Breast epithelium (tissue), 4 donors: ENCODE measurements around the gene ELMO2. TPM values are rescaled to one million over a fixed set of nuclear protein-coding genes. Genes with fewer than 3 reads are reported as not detected.

Source experiments
- DNase-seq, 2 donors: peaks; one replicate each; pipeline ENCODE4 v3.0.0-alpha.2; 2019; ENCODE audit warnings: low spot score in 2 of 2
- H3K27ac ChIP-seq, 2 donors: fragments of 200-600 bp; sonication (generic) in 1 of 2; one replicate each; pipeline ENCODE4 v1.5.1; 2016 to 2019; ENCODE audit warnings: mild to moderate bottlenecking in 1 of 2
- H3K27me3 ChIP-seq, 2 donors: fragments of 200-600 bp; sonication (generic) in 1 of 2; one replicate each; pipeline versions ENCODE4 v1.5.1 to v1.6.0; 2017 to 2019; ENCODE audit warnings: control low read depth in 1 of 2, mild to moderate bottlenecking in 1 of 2
- H3K36me3 ChIP-seq: fragments of 200-600 bp; one replicate; pipeline ENCODE4 v1.5.1; 2019
- H3K4me1 ChIP-seq, 2 donors: fragments of 200-600 bp; sonication (generic); one replicate each; pipeline ENCODE4 v1.5.1; 2016 to 2019; ENCODE audit warnings: control low read depth in 1 of 2
- H3K4me3 ChIP-seq, 3 donors: fragments of 200-600 bp; sonication (generic); 1 replicate in 2 of 3; 2 replicates in 1 of 3; pipeline ENCODE4 v1.5.1; 2016 to 2019; ENCODE audit warnings: mild to moderate bottlenecking in 3 of 3, moderate library complexity in 2 of 3
- H3K9me3 ChIP-seq, 2 donors: fragments of 200-600 bp; sonication (generic) in 1 of 2; one replicate each; pipeline ENCODE4 v1.5.1; 2016 to 2019; ENCODE audit warnings: control low read depth in 1 of 2
- POLR2A ChIP-seq: fragments of 450-650 bp; IDR thresholded peaks from one replicate; pipeline ENCODE4 v1.6.1; 2016; ENCODE audit warnings: antibody characterized with exemption, mild to moderate bottlenecking, moderate library complexity
- POLR2AphosphoS5 ChIP-seq, 3 donors: sonication (generic); formaldehyde crosslinking; IDR thresholded peaks; one replicate each; pipeline ENCODE4 v1.6.1; 2017; ENCODE audit warnings: antibody characterized with exemption in 3 of 3
- intact Hi-C: fragments of 100-400 bp; cut with DNase I; formaldehyde crosslinking; loops from one replicate; pipeline ENCODE4 v1.15.1; 2023; ENCODE audit warnings: low total_unique reads
- total RNA-seq, 3 donors: library from RNA; depleted of rRNA; stranded (reverse); fragments of >200 nt; gene quantifications; one replicate each; pipeline ENCODE4 v1.1.0, GENCODE V29; 2016
- TF ChIP-seq, protein P1 (sequence below), 3 donors: fragments of 450-650 bp; IDR thresholded peaks; one replicate each; pipeline ENCODE4 v1.5.1; 2016 to 2017; ENCODE audit warnings: antibody characterized with exemption in 3 of 3, mild to moderate bottlenecking in 3 of 3, moderate library complexity in 3 of 3

Gene ELMO2
- total RNA-seq, 3 donors from 2014 or later: 41.0 to 63.3 (median 50.8) TPM

DNA sequence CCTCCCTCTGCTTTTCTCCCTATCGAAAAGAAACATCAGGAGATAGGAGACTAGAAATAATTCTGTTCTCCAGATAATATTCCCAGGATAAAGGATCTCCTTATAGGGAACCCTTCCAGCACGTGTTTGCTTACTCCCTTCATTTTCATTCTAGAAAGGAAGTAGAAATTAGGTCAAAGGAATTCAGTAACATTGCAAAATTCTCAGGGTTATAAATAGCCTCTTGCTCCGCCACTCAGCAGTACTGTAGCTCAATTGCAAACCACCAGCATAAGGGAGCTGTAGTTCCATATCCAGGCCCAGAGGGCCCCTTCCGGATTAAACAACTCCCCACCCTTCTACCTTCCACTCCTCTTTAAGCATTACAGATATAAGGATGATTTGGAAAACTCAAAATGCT lies 6.2 kb downstream of the ELMO2 start:
- H3K4me3 ChIP-seq: peak overlapping the region in 1 of 3 donors; percentile 45
- intact Hi-C loops: no loop called here
- H3K9me3 ChIP-seq: no peaks in the 10 kb centered on the region
- TF ChIP-seq, protein P1, sequence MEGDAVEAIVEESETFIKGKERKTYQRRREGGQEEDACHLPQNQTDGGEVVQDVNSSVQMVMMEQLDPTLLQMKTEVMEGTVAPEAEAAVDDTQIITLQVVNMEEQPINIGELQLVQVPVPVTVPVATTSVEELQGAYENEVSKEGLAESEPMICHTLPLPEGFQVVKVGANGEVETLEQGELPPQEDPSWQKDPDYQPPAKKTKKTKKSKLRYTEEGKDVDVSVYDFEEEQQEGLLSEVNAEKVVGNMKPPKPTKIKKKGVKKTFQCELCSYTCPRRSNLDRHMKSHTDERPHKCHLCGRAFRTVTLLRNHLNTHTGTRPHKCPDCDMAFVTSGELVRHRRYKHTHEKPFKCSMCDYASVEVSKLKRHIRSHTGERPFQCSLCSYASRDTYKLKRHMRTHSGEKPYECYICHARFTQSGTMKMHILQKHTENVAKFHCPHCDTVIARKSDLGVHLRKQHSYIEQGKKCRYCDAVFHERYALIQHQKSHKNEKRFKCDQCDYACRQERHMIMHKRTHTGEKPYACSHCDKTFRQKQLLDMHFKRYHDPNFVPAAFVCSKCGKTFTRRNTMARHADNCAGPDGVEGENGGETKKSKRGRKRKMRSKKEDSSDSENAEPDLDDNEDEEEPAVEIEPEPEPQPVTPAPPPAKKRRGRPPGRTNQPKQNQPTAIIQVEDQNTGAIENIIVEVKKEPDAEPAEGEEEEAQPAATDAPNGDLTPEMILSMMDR (IDR thresholded peaks at IDR 0.05): no peak
- no peaks in the 10 kb centered on the region for H3K27me3 ChIP-seq
- H3K27ac ChIP-seq: peak overlapping the region; percentile 82 to 92
- H3K36me3 ChIP-seq: no peaks in the 10 kb centered on the region
- H3K4me1 ChIP-seq: peaks cover 15 to 30% of the 10 kb centered on the region in 2 donors
- peak in 1 of 2 donors; percentile 30 for DNase-seq

DNA sequence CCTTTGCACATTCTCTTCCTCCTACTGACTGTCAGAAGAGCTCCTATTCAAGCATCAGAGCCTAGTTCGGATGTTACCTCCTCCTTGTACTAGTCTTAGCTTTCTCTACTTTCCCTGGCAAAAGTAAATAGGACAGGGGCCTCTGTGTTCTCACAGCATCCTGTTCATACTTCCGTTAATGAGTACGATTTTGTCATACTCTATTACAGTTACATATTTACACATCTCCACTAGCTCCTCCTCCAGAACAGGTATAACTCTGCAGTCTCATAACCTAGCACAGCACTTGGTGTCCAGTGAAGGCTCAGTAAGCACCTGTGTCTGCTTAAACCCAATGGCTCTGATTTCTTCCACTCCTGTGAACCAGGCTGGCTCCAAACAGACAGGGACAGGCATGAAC lies 7.0 kb downstream of the ELMO2 start:
- intact Hi-C loops: no loop called here
- peaks cover 15 to 30% of the 10 kb centered on the region in 2 donors for H3K4me1 ChIP-seq
- no peak for TF ChIP-seq POLR2A
- TF ChIP-seq, protein P1 (IDR thresholded peaks at IDR 0.05): no peak
- no peak for TF ChIP-seq POLR2AphosphoS5 (IDR thresholded peaks at IDR 0.05)
- H3K36me3 ChIP-seq: no peaks in the 10 kb centered on the region
- peak overlapping the region in 1 of 3 donors; percentile 23 for H3K4me3 ChIP-seq
- no peaks in the 10 kb centered on the region for H3K27me3 ChIP-seq
- no peaks in the 10 kb centered on the region for H3K9me3 ChIP-seq
- no peak for DNase-seq
- H3K27ac ChIP-seq: peak overlapping the region; percentile 82 to 91

DNA sequence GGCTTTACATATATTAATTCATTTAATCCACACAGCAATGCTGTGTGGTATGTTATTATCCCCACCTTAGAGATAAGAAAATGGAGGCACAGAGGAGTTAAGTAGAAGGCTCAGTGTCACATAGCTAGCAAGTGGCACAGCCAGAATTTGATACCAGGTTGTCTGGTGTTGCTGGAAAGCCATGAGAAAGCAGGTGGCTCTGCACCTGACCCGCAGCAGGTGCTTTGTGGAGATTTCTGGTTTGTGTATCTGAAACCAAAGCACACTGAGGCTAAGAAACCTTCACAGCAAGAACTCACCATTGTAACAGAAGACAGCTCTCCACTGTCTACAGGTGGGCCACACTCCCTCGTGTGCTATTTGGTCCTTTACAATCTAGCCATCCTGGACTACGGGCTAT lies 7.5 kb downstream of the ELMO2 start:
- no peak overlapping the region for H3K4me3 ChIP-seq
- peaks cover 15 to 30% of the 10 kb centered on the region in 2 donors for H3K4me1 ChIP-seq
- H3K9me3 ChIP-seq: no peaks in the 10 kb centered on the region
- intact Hi-C loops: no loop called here
- TF ChIP-seq, protein P1 (IDR thresholded peaks at IDR 0.05): no peak
- TF ChIP-seq POLR2A: no peak
- no peak for TF ChIP-seq POLR2AphosphoS5 (IDR thresholded peaks at IDR 0.05)
- no peak for DNase-seq
- no peaks in the 10 kb centered on the region for H3K27me3 ChIP-seq
- H3K27ac ChIP-seq: peak overlapping the region; percentile 82 to 91
- no peaks in the 10 kb centered on the region for H3K36me3 ChIP-seq

DNA sequence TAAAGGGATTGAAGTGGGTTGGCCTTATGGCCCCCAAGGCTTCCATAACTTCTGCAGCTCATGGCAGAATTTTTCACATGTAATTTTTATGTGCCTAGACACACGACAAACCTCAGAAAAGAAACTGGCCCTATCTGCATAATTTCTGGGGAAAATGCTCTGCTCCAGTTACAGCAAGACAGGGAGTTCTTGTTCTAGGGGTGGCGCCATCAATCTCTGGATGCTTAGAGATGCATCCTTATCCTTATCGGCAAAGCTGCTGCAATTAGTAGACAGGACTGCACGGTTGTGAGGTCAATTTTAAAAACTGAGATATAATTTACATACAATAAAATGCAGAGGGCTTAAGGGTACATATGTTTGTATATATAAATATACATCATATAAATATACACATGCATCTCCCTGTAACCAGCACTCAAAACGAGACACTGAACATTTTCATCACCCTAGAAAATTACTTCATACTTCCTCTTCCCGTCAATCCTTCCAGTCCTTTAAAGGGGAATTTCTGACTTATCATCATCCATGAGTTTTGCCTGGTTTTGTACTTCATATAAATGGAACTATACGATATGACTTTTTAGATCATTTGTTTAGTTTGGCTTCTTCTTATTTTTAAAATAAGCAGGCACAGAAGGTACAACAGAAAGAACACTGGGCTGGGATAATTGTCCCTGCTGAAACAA lies 10.2 kb downstream of the ELMO2 start:
- Histone ChIP-seq H3K27ac (no peak overlapping the region), H3K27me3 (no peaks in the 10 kb centered on the region), H3K4me1 (peaks cover 10 to 11% of the 10 kb centered on the region in 2 donors), H3K9me3 (no peaks in the 10 kb centered on the region), H3K36me3 (no peaks in the 10 kb centered on the region), H3K4me3 (no peak overlapping the region)
- DNase-seq: no peak
- intact Hi-C loops: no loop called here
- TF ChIP-seq, protein P1 (IDR thresholded peaks at IDR 0.05): no peak
- TF ChIP-seq POLR2A: no peak
- TF ChIP-seq POLR2AphosphoS5 (IDR thresholded peaks at IDR 0.05): no peak

DNA sequence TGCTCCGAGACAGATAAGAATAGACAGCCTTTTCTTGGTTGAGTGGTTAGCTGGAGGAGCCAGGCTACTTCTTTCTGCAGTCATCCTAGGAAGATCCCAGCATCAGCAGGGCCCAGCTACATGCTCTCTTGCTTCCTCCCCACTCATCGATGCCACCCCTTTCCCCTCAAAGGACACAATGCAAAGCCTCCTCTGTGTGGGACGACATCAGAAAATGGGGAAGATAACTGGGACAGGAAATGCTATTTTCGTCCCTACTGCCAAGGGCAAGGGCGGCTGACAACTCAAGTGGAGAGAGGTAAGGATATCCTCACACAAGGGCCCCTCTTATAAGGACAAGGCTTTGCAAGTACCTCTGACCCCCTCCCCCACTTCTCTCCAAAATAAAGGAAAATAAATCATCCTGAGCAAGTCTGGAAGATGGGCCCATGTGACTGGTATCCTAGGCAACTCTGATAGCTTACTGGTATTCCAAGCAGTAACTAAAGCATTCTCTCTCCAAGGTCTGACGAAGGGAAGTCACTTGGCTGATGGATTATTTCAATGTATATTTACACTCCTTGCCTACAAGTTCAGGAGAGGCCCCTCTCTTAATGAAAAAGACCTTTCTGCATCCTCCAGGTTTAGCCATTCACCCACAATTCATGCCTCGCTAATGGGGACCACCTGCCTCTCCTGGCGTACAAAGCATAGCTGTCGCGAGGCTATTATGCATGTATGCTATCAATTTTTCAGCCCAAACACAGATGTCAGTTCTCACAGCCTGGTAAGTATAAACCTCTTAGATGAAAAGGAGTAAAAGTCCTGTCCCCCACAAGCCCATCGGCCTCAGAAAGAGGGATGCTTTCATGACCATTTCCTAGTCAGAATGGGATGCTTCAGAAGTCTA lies 11.3 kb downstream of the ELMO2 start:
- Histone ChIP-seq H3K36me3 (no peaks in the 10 kb centered on the region), H3K4me3 (no peak overlapping the region), H3K4me1 (peaks cover 0 to 10% of the 10 kb centered on the region in 2 donors), H3K9me3 (no peaks in the 10 kb centered on the region), H3K27me3 (no peaks in the 10 kb centered on the region), H3K27ac (no peak overlapping the region)
- intact Hi-C loops: no loop called here
- TF ChIP-seq, protein P1 (IDR thresholded peaks at IDR 0.05): no peak
- no peak for DNase-seq
